K562 (cell line): ENCODE measurements around the gene TMEM121. TPM values are rescaled to one million over a fixed set of nuclear protein-coding genes. Genes with fewer than 3 reads are reported as not detected.

Experiments used
- RERE ChIP-seq: sonication (generic); formaldehyde crosslinking; IDR thresholded peaks from 2 replicates; pipeline ENCODE4 v1.8.0; 2023; ENCODE audit warnings: missing genetic modification reagents, mild to moderate bottlenecking, borderline replicate concordance
- TAF7 ChIP-seq: fragments of 450-650 bp; IDR thresholded peaks from 2 replicates; pipeline ENCODE4 v1.6.1; 2016; ENCODE audit warnings: missing genetic modification characterization, missing compliant biosample characterization
- ZNF184 ChIP-seq: sonication (generic); formaldehyde crosslinking; IDR thresholded peaks from 2 replicates; pipeline ENCODE4 v1.5.0; 2020; ENCODE audit warnings: missing genetic modification reagents
- polyA plus RNA-seq, 8 experiments: library from polyadenylated mRNA; depleted of rRNA in 4 of 8; stranded (reverse) in 5 of 8; unstranded in 3 of 8; fragments of >200 nt; fragmentation: Nextera tagmentation in 2 of 8; fragmentation: Illumina TruSeq in 1 of 8; extraction: Ambion mirVana in 2 of 8; extraction: Trizol in 1 of 8; gene quantifications; 2 replicates each; pipeline versions ENCODE4 v1.2.1 to v1.2.3, GENCODE V29; 2011 to 2014; ENCODE audit warnings: inconsistent platforms in 1 of 8, missing spikeins in 1 of 8
- total RNA-seq, 7 experiments: library from RNA; depleted of rRNA in 6 of 7; stranded (reverse); fragments of >200 nt in 6 of 7; fragmentation: Illumina TruSeq in 2 of 7; extraction: Trizol in 2 of 7; gene quantifications; 2 replicates each; pipeline versions ENCODE4 v1.2.1 to v1.2.3, GENCODE V29; 2011 to 2021; ENCODE audit warnings: low replicate concordance in 1 of 7

Gene TMEM121
- total and polyA plus RNA-seq, 9 of the 15 experiments (the other 6 are each of a cell fraction or from before 2014, with no cell fraction given): 0.31 to 0.36 TPM; not detected in 7

GRCh38 chr14:105477660-105478397 is 48.6 kb upstream of the TMEM121 start (continued):
- no peak for TF ChIP-seq RERE (CRISPR knock-in tag)
- no peak for TF ChIP-seq TAF7
- TF ChIP-seq ZNF184 (CRISPR knock-in tag): no peak
